Embryonic facial prominence (tissue), 1 donor: ENCODE data around the gene WDR72.
"Not testable (repeated sequence)": the region's sequence is repeated elsewhere in the genome, so short reads cannot be mapped to it uniquely, and the experiment has no call there.

Source experiments
- DNase-seq: peaks from one replicate; pipeline ENCODE4 v3.0.0-alpha.2; 2016; ENCODE audit errors: extremely low spot score

WDR72 gene

GRCh38 chr15:53709821-53710220 is 49.6 kb downstream of the WDR72 start:
- DNase-seq = no peak

GRCh38 chr15:53695365-53695764 is 64.1 kb downstream of the WDR72 start:
- no peak for DNase-seq

- DNase-seq = no peak
These were observed 65.0 kb downstream of the WDR72 start for GRCh38 chr15:53694476-53694874.

GRCh38 chr15:53693729-53694475 is 65.6 kb downstream of the WDR72 start:
- DNase-seq = no peak

GRCh38 chr15:53684162-53684561 is 75.3 kb downstream of the WDR72 start:
- DNase-seq = not testable (repeated sequence)

- DNase-seq = no peak
These were observed 78.4 kb downstream of the WDR72 start for GRCh38 chr15:53681056-53681455.

- DNase-seq = no peak
These were observed 83.6 kb downstream of the WDR72 start for GRCh38 chr15:53675832-53676231.

- no peak for DNase-seq
These were observed 87.9 kb downstream of the WDR72 start for GRCh38 chr15:53671545-53671944.

- DNase-seq = no peak
These were observed 88.8 kb downstream of the WDR72 start for GRCh38 chr15:53670701-53671100.

GRCh38 chr15:53665930-53666329 is 93.5 kb downstream of the WDR72 start:
- DNase-seq = no peak

- DNase-seq = no peak
These were observed 100.5 kb downstream of the WDR72 start for GRCh38 chr15:53658827-53659555.

- DNase-seq = no peak
These were observed 101.2 kb downstream of the WDR72 start for GRCh38 chr15:53658255-53658654.

- DNase-seq = no peak
These were observed 110.5 kb downstream of the WDR72 start for GRCh38 chr15:53648934-53649333.

GRCh38 chr15:53644660-53645059 is 114.8 kb downstream of the WDR72 start:
- DNase-seq = no peak

- DNase-seq = no peak
These were observed 124.9 kb downstream of the WDR72 start for GRCh38 chr15:53634517-53635106.

GRCh38 chr15:53627279-53627678 is 132.2 kb downstream of the WDR72 start:
- DNase-seq = no peak

GRCh38 chr15:53625962-53626845 is 133.3 kb downstream of the WDR72 start:
- no peak for DNase-seq

- no peak for DNase-seq
These were observed 134.2 kb downstream of the WDR72 start for GRCh38 chr15:53625260-53625659.

- DNase-seq = no peak
These were observed 141.0 kb downstream of the WDR72 start for GRCh38 chr15:53618461-53618860.

GRCh38 chr15:53611145-53611920 is 148.1 kb downstream of the WDR72 start:
- no peak for DNase-seq

GRCh38 chr15:53591041-53591440 is 168.4 kb downstream of the WDR72 start:
- DNase-seq = no peak
